OCI-LY1 (cell line): ENCODE measurements around the gene ACAT2.
"Not testable (repeated sequence)": the region's sequence is repeated elsewhere in the genome, so short reads cannot be mapped to it uniquely, and the experiment has no call there.

Source experiments
- H2AFZ ChIP-seq: fragments of 200-600 bp; sonication (generic), shearing (Covaris generic); 2 replicates; pipeline ENCODE4 v1.6.0; 2014; ENCODE audit warnings: antibody characterized with exemption, mild to moderate bottlenecking, low read length
- H3F3A ChIP-seq: fragments of 200-600 bp; sonication (generic), shearing (Covaris generic); 2 replicates; pipeline ENCODE4 v1.6.0; 2014; ENCODE audit warnings: mild to moderate bottlenecking, antibody characterized with exemption, low read length, moderate library complexity; ENCODE audit not compliant: insufficient read depth
- H3K27ac ChIP-seq: fragments of 200-600 bp; sonication (generic); 2 replicates; pipeline ENCODE4 v1.5.1; 2014; ENCODE audit warnings: low read length, mixed run types, mild to moderate bottlenecking, low read depth; ENCODE audit not compliant: poor library complexity, severe bottlenecking
- H3K27me3 ChIP-seq: fragments of 200-600 bp; sonication (generic); 2 replicates; pipeline ENCODE4 v1.6.0; 2014; ENCODE audit warnings: antibody characterized with exemption, mild to moderate bottlenecking, low read length, moderate library complexity; ENCODE audit not compliant: insufficient read depth
- H3K36me3 ChIP-seq: fragments of 200-600 bp; sonication (generic); 2 replicates; pipeline ENCODE4 v1.6.1; 2014; ENCODE audit warnings: mild to moderate bottlenecking, antibody characterized with exemption, low read length, moderate library complexity, mixed read lengths; ENCODE audit not compliant: insufficient read depth
- H3K4me1 ChIP-seq: fragments of 200-600 bp; sonication (generic); 2 replicates; pipeline ENCODE4 v1.5.1; 2014; ENCODE audit warnings: mild to moderate bottlenecking, low read length, moderate library complexity; ENCODE audit not compliant: insufficient read depth, severe bottlenecking
- H3K4me2 ChIP-seq: fragments of 200-600 bp; sonication (generic), shearing (Covaris generic); 2 replicates; pipeline ENCODE4 v1.6.1; 2014; ENCODE audit warnings: low read length
- H3K4me3 ChIP-seq: fragments of 200-600 bp; sonication (generic); 2 replicates; pipeline ENCODE4 v1.5.1; 2014; ENCODE audit warnings: low read length, low read depth, mild to moderate bottlenecking, mixed read lengths; ENCODE audit not compliant: poor library complexity, severe bottlenecking
- H3K79me2 ChIP-seq: fragments of 200-600 bp; shearing (Covaris generic); 2 replicates; pipeline ENCODE4 v1.6.1; 2016; ENCODE audit warnings: mixed run types, low read length, mixed read lengths; ENCODE audit not compliant: insufficient read depth
- H3K9ac ChIP-seq: fragments of 200-600 bp; sonication (generic), shearing (Covaris generic); 2 replicates; pipeline ENCODE4 v1.6.1; 2014; ENCODE audit warnings: mild to moderate bottlenecking, low read length, mixed read lengths
- H3K9me2 ChIP-seq: fragments of 200-600 bp; sonication (generic), shearing (Covaris generic); 2 replicates; pipeline ENCODE4 v1.6.1; 2014; ENCODE audit warnings: low read depth, mild to moderate bottlenecking, low read length, mixed read lengths
- H3K9me3 ChIP-seq: fragments of 200-600 bp; shearing (Covaris generic); 2 replicates; pipeline ENCODE4 v1.6.1; 2014; ENCODE audit warnings: low read length, mixed read lengths
- H4K20me1 ChIP-seq: fragments of 200-600 bp; sonication (generic), shearing (Covaris generic); 2 replicates; pipeline ENCODE4 v1.6.0; 2016; ENCODE audit warnings: mild to moderate bottlenecking, low read length; ENCODE audit not compliant: insufficient read depth
- EZH2 ChIP-seq: fragments of 200-600 bp; sonication (generic), shearing (Covaris generic); IDR thresholded peaks from 2 replicates; pipeline ENCODE4 v1.8.0; 2017; ENCODE audit warnings: borderline replicate concordance, mixed run types, mild to moderate bottlenecking, antibody characterized with exemption, low read length, moderate library complexity, mixed read lengths
- TF ChIP-seq, protein P1 (sequence below): fragments of 200-600 bp; sonication (generic), shearing (Covaris generic); IDR thresholded peaks from 2 replicates; pipeline ENCODE4 v1.5.1; 2017; ENCODE audit warnings: mild to moderate bottlenecking, antibody characterized with exemption, low read length, moderate library complexity, mixed read lengths

ACAT2 gene

DNA sequence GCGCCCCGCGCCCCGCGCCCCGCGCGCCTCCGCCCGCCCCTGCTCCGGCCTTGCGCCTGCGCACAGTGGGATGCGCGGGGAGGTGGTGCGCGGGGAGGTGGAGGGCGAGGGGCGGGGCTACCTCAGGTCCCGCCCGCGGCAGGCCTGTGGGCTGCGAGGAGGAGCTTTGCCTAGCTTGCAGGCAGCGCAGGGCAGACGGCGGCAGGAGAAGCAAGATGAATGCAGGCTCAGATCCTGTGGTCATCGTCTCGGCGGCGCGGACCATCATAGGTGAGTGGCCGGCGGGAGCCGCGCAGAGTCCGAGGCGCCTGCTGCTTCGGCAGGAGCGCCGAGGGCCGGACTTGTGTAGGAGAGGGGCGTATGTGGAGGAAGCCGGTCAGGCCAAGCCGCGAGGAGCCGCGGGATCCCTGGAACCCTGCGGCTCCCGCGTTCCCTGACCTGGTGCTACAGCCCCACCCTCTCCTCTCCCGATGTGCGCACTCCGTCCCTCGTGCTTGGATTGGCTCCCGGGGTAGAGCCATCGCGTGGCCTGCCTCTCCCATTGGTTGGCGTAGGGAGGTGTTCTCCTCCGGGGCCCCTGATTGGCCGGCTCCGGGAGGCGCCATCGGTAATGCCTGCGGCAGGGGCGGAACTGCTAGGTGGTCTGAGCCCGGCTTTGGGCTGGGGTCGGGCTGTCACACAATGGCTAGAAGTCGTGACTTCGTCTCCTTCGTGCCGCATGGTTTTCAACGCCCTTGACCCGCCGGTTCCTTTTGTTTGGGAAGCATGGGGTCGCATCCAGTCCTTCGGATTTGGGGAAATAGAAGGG lies at the start of gene ACAT2:
Gene ACAT2 (plus strand): TSS at position 173 of the 808 bp plus-strand sequence. CDS start 43 bp downstream, at position 216.
- TF ChIP-seq, protein P1, sequence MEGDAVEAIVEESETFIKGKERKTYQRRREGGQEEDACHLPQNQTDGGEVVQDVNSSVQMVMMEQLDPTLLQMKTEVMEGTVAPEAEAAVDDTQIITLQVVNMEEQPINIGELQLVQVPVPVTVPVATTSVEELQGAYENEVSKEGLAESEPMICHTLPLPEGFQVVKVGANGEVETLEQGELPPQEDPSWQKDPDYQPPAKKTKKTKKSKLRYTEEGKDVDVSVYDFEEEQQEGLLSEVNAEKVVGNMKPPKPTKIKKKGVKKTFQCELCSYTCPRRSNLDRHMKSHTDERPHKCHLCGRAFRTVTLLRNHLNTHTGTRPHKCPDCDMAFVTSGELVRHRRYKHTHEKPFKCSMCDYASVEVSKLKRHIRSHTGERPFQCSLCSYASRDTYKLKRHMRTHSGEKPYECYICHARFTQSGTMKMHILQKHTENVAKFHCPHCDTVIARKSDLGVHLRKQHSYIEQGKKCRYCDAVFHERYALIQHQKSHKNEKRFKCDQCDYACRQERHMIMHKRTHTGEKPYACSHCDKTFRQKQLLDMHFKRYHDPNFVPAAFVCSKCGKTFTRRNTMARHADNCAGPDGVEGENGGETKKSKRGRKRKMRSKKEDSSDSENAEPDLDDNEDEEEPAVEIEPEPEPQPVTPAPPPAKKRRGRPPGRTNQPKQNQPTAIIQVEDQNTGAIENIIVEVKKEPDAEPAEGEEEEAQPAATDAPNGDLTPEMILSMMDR, result no peak
- TF ChIP-seq EZH2, result no peak
- peak within 1 kb of the TSS; percentile 97 for H3K9ac ChIP-seq
- no peaks in the 10 kb centered on the region for H3K27me3 ChIP-seq
- H3K27ac ChIP-seq, result peak within 1 kb of the TSS; percentile 89
- no peaks in the 10 kb centered on the region for H3K9me3 ChIP-seq
- H3K79me2 ChIP-seq, result no peaks in the 10 kb centered on the region
- H3F3A ChIP-seq, result peaks cover 5% of the 10 kb centered on the region; the same call in 1 of the 2 replicates
- H3K4me1 ChIP-seq, result peaks cover 24% of the 10 kb centered on the region
- H3K9me2 ChIP-seq, result no peaks in the 10 kb centered on the region
- no peaks in the 10 kb centered on the region for H4K20me1 ChIP-seq
- H3K4me3 ChIP-seq, result peak within 1 kb of the TSS; percentile 80
- H2AFZ ChIP-seq, result no peak within 1 kb of the TSS
- H3K4me2 ChIP-seq, result peak within 1 kb of the TSS; percentile 91
- peaks cover 58% of the 10 kb centered on the region for H3K36me3 ChIP-seq

DNA sequence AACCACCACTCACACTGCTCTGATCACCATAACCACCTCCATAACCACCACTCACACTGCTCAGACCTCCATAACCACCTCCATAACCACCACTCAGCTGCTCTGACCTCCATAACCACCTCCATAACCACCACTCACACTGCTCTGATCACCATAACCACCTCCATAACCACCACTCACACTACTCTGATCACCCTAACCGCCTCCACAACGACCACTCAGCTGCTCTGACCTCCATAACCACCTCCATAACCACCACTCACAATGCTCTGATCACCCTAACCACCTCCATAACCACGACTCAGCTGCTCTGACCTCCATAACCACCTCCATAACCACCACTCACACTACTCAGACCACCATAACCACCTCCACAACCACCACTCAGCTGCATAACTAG lies 49.5 kb upstream of the ACAT2 start:
- not testable (repeated sequence) for H3K36me3 ChIP-seq, H3K9me3 ChIP-seq, H3K9ac ChIP-seq, H4K20me1 ChIP-seq, H3K9me2 ChIP-seq, H3K79me2 ChIP-seq, H2AFZ ChIP-seq, H3F3A ChIP-seq, H3K27ac ChIP-seq, H3K4me3 ChIP-seq, H3K4me1 ChIP-seq, H3K4me2 ChIP-seq, H3K27me3 ChIP-seq

DNA sequence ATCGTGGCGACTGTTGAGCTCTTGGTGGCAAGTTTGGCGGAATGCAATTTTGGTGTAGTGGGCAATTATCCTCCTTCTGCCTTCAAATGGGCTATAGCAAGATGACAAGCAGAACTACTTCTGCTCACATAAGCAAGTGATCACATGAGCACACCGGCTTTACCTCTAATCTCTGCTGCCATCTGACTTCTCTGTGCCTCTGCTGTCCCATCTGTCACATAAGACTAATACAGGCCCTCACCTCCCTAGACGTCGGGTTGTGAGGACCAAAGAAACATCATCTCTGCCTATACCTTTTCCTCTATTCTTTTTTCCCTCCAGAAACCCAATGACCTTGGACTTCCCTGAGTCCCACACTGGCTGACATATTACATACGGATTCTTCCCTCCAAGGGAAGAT lies 47.9 kb upstream of the ACAT2 start:
- Histone ChIP-seq H3K79me2 (no peaks in the 10 kb centered on the region), H3K4me3 (no peak overlapping the region), H3K36me3 (no peaks in the 10 kb centered on the region), H3K9me2 (no peaks in the 10 kb centered on the region), H3K27me3 (no peaks in the 10 kb centered on the region), H4K20me1 (no peaks in the 10 kb centered on the region), H3K9me3 (no peaks in the 10 kb centered on the region), H3F3A (no peaks in the 10 kb centered on the region), H2AFZ (no peak overlapping the region), H3K4me2 (no peak overlapping the region), H3K27ac (no peak overlapping the region), H3K9ac (no peak overlapping the region), H3K4me1 (no peaks in the 10 kb centered on the region)
- TF ChIP-seq EZH2, result no peak
- TF ChIP-seq, protein P1, result no peak

DNA sequence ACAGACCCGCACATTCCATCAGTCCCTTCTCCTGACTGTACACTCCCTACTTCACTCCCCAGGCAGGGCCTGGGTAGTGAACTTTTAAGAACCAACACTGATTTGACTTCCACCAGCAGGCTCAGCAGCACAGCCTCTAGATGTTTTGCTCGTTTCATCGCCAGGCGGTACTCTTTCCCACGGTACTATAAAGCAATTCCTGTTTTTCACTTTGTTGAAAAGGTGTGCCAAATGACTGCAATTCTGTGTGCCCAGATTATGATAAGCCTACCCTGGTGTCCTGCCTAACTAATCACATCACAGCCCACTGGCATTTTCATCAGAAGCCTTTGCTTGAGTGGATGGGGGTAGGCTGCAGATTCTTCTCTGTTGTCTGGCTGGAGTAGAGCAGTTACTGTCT lies 47.4 kb upstream of the ACAT2 start:
- Histone ChIP-seq H3K4me1 (no peaks in the 10 kb centered on the region), H3K27ac (no peak overlapping the region)
- no peak for TF ChIP-seq EZH2

More for the DNA sequence above, 47.4 kb upstream of the ACAT2 start:
- H3K4me3 ChIP-seq, result no peak overlapping the region
- no peak overlapping the region for H2AFZ ChIP-seq
- no peaks in the 10 kb centered on the region for H4K20me1 ChIP-seq
- H3K4me2 ChIP-seq, result no peak overlapping the region
- no peaks in the 10 kb centered on the region for H3K79me2 ChIP-seq
- no peaks in the 10 kb centered on the region for H3K9me2 ChIP-seq
- H3K9ac ChIP-seq, result no peak overlapping the region
- H3K27me3 ChIP-seq, result no peaks in the 10 kb centered on the region
- H3K36me3 ChIP-seq, result no peaks in the 10 kb centered on the region
- no peaks in the 10 kb centered on the region for H3F3A ChIP-seq
- H3K9me3 ChIP-seq, result no peaks in the 10 kb centered on the region
